HK-2 (cell line): ENCODE measurements around the gene EGFR.

ENCODE experiments used
- DNase-seq: peaks from one replicate; pipeline ENCODE4 v3.0.0-alpha.2; 2018; ENCODE audit not compliant: unreplicated experiment

EGFR gene

GRCh38 chr7:55081472-55082227, 62.8 kb downstream of the EGFR start:
- DNase-seq: no peak

- DNase-seq: no peak
Measured at GRCh38 chr7:55082228-55082603, 63.4 kb downstream of the EGFR start.

- no peak for DNase-seq
Measured at GRCh38 chr7:55083206-55083605, 64.4 kb downstream of the EGFR start.

DNA sequence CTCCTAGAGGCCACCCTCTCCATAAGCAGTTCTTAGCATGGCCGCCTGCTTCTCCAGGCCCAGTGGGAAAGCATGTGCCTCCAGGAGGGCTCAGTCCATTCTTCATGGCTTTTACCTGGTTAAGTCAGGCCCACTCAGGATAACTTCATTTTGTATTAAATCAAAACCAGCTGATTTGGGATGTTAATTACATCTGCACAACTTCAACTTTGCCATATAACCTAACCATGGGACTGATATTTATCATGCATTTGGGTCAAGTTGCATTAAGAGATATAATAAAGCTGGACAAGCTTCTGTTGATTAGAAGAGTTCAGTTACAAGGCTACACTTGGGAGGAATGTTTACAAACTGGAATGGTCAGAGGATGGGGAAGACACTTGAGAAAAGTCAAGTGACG, 65.5 kb downstream of the EGFR start:
- no peak for DNase-seq

- no peak for DNase-seq
Measured at GRCh38 chr7:55085511-55086412, 66.9 kb downstream of the EGFR start.

DNA sequence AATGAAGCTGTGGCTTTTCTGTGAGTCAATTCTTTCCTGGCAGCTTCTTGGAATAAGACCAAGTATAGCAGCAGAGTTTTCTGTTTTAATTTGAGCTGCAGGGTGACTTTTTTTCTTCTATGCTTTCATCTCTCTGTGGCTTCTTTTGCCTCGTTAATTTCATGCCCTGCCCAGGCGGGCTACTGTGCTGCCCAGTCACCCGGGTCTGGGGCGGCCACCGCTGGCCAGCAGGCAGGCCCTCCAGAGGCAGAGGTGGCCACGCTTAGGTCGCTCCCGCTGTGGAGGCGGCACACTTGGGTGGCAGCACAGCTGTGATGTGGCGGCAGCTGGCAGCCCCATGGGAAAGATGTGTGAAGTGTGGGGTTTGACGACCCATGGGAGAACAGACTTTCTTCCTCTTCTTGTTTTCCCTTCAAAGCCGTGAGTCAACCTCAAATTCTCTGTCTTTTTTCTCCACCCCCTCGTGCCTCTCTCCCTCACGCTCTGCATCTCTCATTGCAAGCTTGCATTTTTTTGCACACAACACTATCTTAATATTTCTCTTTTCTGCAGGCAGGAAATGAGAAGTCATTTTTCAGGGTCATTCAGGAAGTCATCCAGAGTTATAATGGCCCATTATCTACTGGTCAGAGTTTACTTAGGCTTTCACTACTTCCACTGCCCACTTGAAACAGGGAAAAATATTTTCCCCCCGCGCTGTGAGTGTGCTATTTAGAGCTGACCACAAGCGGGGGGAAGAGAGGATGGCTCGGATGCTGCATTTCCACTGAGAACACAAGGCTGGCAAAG, 67.8 kb downstream of the EGFR start:
- peak; percentile 65 for DNase-seq

- no peak for DNase-seq
Measured at GRCh38 chr7:55087521-55087961, 68.7 kb downstream of the EGFR start.

- no peak for DNase-seq
Measured at GRCh38 chr7:55088107-55088506, 69.3 kb downstream of the EGFR start.

- DNase-seq: no peak
Measured at GRCh38 chr7:55088620-55089019, 69.8 kb downstream of the EGFR start.

DNA sequence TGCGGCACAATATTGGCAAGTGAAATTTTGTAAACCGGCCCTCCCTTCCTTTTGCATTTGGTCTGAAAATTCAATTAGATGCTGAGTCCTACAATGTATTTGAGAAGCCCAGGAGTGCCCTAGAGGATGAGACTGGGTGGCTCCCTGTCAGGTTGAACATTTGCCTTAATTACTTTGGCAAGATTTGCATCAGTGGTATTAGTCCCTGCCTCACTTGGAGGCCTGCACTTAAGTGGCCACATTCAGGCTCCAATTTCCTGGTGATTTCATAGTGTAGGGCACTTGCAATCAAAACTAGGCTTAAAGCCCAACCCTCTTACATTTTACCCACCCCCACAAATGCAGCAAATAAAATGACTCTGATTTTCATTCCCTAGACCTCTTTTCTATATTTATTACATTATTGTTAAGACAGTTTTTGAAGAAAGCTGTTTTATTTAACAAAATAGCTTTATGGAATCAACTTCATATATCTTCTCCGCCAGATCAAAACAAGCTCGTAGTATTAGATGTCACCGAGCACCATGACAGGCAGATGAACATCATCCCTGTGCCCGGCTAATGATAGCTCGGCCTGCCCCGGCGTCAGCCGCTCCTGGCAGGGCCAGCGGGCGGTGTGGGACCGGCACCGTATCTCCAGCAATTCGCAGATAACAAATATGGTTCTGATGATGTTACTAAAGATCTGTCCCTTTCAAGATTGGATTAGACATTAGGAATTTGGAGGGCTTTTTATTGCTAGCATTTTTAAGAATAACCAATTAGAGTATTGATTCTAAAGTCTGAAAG, 73.6 kb downstream of the EGFR start:
- DNase-seq: no peak

DNA sequence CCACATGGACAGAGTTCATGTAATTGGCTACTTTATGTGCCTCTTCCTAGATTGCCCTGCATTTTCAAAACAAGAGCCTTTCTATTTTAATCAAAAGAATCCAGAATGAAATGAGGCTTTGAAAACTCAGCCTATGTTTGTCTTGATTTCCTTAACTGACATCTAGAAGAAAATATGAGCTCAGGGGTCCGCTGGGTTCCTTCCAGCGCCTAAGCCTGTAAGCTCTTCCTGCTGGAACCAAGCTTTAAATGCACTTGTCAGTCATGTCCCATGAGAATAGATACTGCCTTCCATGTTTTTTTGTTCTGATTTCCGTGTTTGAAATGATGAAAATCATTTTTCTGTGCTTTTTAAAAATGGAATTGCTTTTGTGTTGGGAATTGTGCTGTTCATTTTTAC, 74.2 kb downstream of the EGFR start:
- no peak for DNase-seq

GRCh38 chr7:55093674-55094073, 74.9 kb downstream of the EGFR start:
- no peak for DNase-seq

- no peak for DNase-seq
Measured at GRCh38 chr7:55094092-55094690, 75.4 kb downstream of the EGFR start.

DNA sequence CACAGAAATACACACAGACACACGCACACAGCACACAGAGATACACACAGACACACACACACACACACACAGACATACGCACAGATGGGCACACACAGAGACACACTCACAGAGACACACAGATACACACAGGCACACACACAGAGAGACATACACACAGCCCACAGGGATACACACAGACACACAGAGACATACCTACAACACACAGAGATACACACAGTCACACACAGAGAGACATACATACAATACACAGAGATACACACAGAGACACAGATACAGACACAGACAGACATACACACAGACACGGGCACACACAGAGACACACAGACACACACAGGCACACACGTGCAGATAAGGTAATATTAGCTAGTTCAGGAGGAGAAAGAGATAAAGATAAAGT, 76.9 kb downstream of the EGFR start:
- no peak for DNase-seq

GRCh38 chr7:55096323-55096722, 77.5 kb downstream of the EGFR start:
- no peak for DNase-seq

GRCh38 chr7:55097100-55097499, 78.3 kb downstream of the EGFR start:
- no peak for DNase-seq

DNA sequence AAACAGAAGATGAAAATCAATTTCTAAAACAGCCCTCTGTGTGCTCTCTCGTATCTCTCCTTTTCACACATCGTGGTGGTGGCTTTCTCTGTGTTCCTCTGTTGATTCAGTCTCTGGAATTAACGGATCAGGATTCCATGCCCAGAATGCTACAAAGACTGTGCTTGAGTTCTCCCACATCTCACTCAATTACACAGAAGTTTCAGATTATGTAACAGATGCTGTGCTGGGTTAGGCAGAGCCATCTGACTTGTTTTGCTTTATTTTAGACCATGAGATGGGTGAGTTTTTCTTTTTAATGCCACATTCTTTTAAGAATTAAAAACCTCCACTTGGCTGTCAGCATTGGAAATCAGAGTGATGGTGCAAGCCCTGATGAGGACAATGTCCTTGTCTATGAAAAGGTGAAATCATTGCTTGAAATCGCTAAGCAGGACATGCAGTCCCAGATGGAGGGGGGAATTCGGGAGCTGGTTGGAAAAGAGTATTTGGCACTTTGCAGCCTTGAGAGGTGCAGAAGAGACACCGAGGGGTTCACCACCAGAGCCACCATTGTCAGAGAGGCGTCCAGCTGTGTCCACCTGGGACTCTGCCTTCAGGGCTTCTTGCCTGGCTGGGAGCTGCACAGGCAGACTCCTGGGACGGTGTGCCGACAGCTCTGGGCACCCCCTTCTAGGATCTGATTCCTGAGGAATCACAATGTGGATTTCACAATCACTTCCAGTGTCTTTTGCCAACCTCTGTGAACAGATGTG, 80.4 kb downstream of the EGFR start:
- DNase-seq: no peak

DNA sequence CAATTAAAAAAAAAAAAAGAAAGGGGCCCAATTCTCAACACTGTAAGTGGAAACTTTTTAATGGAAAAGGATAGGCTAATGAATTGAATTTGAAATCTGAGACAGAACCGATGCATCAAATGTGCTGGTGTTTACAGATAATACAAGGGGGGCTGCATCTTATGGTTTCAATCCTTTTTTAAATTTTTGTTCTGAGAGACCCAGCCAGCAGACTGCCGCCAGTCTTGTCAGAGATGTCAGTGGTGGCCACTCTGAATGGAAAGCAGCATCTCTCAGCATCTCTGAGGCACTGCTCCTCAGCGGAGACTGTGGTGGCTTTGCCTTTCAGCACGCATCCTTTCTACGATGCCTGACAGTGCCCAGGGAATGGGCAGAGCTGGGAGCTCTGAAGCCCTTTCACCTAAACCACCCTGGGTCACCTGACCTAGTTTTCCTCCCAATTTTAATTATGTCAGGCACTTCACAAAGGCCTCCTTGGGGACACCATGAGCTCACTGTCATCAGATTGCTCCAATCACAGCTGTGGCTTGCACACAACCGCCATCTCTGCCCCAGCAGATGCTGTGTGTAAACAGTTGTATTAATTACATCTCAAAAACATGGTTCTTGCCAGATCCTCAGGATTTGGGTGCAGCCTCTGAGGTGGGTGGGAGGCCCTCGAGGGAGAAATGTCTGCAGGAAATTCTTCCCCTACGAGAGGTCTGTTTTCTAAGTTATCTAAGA, 81.2 kb downstream of the EGFR start:
- no peak for DNase-seq

DNA sequence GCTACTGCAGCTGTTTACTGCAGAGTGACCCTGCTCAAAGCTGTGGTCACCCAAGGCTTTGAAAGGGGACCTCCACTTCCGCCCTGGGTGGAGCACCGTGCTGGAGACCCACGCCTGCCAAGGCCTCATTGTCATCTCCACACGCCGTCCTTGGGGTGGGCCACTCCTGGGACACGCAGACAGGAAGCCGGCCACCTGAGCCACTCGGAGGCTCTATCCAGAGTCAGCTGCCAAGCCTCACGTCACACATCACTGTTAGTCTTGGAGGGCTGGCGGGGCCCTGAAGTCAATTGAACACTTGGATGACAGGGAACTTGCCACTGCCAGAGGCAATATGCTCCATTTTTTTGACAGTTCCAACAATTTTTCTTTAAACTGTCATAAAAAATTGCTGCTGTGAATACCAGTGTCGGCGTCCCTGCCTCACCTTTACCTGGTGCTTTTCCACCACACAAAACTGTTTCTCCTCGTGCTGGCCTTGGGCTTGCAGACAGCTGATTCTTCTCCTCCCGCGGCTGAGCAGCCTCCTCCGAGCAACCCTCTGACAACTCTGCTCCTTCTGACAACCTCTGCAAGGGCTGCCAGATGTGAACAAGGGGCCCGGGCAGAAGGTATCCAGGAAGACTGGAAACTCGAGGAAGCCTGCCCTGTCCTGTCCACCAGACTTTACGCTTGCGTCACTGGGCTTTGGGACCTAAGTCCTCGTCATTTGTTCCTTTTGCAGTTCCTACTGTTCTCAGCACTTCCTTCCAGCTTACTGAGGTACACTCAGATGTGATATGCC, 81.9 kb downstream of the EGFR start:
- no peak for DNase-seq
